ENCODE data around the gene SOST. TPM values are rescaled to one million over a fixed set of nuclear protein-coding genes. Genes with fewer than 3 reads are reported as not detected.

SOST gene
- total RNA-seq, 1 donor from 2014 or later, result not detected

DNA sequence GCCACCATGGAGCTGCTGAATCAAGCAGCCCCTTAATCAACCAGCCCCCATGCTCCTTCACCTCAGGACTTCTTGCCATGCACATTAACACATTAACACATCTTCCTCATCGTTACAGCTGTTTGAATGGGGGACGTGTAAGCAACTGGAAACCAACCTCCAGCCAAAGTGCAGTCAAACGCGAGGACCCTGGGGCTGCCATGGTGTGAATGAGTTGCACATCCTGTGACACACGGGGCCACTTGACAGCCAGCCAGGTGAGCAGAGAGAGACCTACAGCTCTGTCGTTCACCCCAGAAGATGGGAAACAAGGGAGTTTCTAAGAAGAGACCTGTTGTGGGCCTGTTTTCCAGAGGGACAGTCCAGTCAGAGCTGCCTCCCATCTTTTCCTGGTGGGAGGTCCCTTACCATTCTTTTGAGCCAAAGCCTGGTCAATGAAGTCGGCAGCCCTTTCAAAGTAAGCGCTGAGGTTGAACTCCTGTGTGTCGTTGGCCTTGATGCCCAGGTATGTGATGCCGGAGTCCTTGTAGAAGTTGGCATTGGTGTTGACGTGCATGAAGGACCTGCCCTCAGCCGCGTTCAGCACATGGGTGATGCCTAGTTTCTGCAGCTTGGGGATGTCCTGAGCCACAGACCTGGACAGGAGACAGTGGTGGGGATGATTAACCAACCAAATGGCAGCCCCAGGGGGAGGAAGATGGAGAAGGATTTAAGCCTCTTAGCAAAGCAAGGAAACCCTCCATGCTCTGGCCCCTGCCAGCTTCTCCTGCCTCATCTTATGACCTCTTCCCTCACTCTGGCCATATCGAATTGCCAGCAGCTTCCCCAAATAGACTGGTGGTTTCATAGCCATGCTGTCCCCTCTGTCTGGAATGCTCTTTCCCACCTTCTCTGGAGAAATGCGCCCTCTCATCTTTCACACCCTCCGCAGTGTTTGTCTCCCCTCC is 16.0 kb upstream of the SOST start:
- DNase-seq (ENCODE audit: low spot score), result no peak

DNA sequence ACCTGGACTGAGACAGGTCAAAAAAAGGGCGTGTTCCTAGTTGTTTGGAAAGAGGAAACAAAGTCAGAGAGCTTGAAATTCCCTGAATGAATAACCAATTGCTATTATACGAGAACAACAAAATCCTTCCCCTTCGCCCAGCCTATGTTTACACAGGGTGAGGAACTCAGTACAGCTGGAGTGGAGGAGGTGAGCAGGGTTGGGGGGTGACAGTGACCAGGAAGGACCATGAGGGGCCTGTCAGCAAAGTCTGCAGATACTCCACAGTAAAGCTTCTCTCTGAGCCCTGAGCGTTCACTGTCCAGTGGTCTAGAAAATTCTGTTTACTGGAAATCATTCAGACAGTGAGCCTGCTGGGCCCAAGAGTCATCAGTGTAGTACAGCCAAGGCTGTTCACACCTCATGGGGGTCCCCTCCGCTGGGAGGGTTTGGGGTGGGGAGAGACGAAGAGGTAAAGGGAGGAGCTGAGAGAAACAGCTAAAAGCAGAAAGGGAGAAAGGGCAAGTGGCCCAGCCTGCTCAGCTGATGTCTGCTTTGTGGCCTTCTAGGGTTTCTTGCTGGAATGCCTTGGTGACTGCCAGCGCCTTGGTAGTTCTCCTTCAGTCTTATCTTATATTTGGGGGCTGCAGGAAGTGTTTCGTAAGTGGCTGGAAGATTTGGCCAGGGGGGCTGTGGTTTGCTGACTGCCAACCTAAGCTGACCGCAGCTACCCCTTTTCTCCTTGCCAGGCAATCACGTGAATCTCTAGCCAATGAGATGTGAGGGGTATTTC is 14.5 kb upstream of the SOST start:
- DNase-seq (ENCODE audit: low spot score), result peak; percentile 80

GRCh38 chr17:43771463-43771862 is 12.9 kb upstream of the SOST start:
- DNase-seq (ENCODE audit: low spot score), result peak; percentile 55

DNA sequence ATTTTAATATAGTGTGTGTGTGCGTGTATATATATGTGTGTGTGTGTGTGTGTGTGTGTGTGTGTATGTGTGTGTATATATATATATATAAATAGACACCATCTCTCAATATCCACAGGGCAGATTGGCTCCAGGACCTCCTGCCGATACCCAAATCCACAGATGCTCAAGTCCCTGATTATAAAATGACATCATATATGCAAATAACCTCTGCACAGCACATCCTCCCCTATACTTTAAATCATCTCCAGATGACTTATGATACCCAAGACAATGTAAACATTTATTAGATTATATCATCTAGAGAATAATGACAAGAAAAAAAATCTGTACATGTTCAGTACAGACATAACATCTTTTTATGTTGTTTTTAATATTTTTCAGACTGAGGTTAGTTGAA is 12.4 kb upstream of the SOST start:
- DNase-seq (ENCODE audit: low spot score), result no peak

DNA sequence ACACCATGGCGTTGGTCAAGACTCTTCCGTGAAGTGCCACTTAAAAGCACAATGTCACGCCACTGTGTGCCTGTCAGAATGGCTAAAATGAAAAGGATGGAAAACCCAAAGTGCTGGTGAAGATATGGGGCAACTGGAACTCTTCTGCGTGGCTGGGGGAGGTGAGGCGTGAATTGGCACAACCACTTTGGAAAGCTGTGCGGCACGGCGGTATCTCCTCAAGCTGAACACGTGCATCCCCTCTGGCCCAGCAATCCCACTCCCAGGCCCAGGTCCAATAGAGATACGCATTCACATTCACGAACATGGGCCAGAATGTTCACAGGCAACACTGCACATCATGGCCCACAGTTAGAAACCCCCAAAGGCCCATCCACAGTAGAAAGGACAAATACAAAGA is 11.3 kb upstream of the SOST start:
- no peak for DNase-seq (ENCODE audit: low spot score)

GRCh38 chr17:43769426-43769825 is 10.8 kb upstream of the SOST start:
- DNase-seq (ENCODE audit: low spot score), result peak; percentile 81

- DNase-seq (ENCODE audit: low spot score), result peak; percentile 67
Measured at GRCh38 chr17:43768943-43769342, 10.4 kb upstream of the SOST start.

DNA sequence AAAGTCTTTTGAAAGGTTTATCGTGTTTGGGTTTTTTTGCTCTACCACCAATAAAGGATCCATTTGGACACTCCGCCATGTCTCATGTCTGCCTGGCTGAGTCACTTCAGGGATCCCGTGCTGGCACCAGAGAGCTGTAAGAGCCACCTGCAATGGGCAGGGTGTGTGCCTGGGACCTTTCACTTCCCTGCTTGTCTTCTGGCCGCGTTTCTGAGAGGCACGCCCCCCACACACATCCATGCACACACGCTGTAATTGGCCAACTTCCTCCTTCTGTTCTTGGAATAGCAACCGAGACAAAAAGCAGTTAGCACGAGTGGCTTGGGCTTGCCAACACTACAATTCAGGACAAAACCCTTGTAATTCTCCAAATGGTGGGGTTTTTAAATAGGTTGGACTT is 9.8 kb upstream of the SOST start:
- peak; percentile 71 for DNase-seq (ENCODE audit: low spot score)

DNA sequence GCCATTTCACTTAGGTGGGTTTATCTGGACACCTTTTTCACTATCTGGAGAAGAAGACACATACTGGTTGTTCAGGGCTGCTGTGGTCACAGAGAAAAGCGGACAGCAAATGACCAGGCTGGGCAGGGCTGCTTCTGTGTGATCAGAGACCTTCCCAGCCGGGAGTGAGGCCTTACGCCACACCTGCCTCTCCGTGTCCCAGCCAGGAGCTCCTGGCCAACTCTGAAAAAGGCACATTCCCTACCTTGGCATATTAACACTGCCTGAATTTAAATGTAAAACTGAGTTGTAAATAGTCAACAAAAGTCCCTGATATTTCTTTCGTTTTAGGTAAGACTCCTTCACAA is 9.1 kb upstream of the SOST start:
- peak; percentile 78 for DNase-seq (ENCODE audit: low spot score)

GRCh38 chr17:43767053-43767712 is 8.6 kb upstream of the SOST start:
- peak; percentile 57 for DNase-seq (ENCODE audit: low spot score)

DNA sequence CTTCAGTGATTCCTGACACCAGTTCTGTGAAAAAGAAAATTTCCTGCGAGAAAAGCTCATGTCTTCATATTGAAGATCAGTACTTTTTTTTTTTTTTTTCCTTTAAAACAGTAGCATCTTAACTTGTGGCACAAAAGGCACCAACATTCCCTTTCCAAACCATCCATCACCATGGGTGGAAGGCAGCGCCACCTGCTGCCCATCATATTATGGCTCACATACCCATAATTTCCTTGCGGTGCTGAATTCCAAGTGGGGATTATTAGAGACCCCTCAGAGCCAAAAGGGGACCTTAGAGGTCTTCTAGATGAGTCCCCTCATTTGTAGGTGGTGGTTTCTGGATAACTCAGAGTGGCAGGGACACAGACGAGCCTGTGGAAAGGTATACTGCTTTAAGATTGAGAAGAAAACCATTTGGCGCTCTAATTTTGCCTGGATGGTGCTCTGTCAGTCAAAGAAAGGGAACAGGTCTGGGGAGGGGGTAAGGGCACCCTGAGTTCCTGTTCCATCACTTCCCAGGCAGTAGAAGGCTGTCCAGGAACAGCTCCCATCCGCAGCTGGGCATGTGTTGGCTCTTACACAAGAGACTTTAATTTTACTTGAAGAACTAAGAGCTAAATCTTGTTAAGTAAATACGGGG is 7.9 kb upstream of the SOST start:
- peak; percentile 85 for DNase-seq (ENCODE audit: low spot score)

DNA sequence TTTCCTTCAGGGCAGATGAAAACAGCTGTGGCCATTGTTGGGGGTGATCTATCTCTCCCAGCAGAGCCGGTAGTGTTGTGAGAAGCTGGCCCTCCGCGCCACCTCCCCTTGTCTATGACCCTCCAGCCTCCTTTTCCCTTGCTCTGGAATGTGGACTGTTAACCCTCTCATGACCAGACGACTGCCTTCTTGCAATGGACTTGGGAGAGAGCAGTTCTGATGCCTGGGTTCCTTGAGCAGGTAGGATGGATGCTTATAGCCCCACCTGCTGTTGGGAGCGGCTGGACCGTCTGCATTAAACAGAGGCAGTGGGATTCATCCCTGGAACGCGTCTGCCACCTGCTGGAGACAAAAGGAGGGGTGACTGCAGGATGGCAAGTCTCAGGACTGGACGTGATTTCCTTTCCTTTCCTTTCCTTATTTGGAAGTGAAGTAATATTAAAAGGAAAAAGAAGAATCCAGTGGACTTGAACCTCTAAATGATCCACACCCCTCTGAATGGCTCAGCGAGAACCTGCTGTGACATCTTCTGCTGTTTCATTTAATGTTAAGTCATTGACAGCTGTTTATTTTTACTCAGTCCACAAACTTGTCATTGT is 1.8 kb upstream of the SOST start:
- DNase-seq (ENCODE audit: low spot score), result peak; percentile 93

DNA sequence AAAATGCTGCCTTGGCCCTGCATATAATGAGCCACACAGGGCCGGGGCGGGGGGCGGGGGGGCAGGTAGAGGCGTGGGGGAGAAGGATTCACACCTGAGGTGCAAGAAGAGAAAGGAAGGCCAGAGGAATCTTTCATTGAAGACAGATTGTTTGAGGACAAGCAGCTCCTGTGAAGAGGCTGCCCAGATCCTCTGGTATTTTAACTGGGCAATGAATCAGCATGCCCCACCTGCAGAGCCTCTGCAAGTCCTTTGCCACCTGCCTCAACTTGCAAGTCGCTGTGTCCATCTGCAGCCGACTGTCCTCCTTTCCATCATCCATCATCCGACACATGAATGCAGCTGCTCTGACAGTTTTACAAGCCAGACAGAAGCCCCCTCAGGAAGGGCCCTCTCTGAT is 1.2 kb upstream of the SOST start:
- no peak for DNase-seq (ENCODE audit: low spot score)

- no peak for DNase-seq (ENCODE audit: low spot score)
Measured at GRCh38 chr17:43758086-43758485, 505 bp downstream of the SOST start.

DNA sequence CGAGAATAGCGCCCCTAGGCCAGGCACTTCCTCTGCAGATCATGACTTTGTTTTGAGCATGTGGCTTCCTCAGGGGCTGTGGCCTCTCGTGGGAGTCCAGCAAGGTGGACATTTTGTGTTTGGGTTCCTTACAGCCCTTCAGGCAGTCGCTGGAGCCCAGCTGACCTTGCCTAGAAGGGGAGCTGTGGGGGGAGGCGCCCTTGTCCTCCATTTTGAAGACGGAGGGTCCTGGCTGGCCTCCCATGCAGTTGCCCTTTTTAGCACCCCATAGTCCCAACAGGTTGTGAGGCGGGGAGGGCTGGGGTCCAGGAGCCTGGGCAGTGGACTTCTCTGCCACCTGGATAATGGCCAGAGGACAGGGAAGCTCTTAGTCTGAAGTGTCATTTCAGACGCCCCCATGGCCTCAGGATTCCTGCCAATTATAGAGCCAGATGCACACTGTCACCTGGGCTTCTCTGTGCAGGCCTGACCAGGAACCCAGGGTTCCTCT is 1.4 kb downstream of the SOST start:
- DNase-seq (ENCODE audit: low spot score), result no peak

- DNase-seq (ENCODE audit: low spot score), result no peak
Measured at GRCh38 chr17:43756201-43756600, 2.4 kb downstream of the SOST start.

DNA sequence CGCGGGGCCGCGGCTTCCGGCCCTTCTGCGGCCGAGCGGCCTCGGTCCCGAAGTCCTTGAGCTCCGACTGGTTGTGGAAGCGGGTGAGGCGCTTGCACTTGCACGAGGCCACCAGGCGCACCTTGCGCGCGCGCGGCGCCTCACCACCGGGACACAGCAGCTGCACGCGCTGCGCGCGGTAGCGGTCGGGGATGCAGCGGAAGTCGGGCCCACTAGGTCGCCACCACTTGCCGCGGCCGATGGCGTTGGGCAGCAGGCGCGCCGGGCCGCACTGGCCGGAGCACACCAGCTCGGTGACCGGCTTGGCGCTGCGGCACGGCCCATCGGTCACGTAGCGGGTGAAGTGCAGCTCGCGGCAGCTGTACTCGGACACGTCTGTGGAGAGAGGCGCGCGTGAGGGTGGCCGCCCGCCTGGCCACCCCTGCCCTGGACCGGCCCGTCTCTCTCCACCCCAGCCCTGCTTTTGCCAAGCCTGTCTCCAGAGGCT is 3.2 kb downstream of the SOST start:
- no peak for DNase-seq (ENCODE audit: low spot score)

DNA sequence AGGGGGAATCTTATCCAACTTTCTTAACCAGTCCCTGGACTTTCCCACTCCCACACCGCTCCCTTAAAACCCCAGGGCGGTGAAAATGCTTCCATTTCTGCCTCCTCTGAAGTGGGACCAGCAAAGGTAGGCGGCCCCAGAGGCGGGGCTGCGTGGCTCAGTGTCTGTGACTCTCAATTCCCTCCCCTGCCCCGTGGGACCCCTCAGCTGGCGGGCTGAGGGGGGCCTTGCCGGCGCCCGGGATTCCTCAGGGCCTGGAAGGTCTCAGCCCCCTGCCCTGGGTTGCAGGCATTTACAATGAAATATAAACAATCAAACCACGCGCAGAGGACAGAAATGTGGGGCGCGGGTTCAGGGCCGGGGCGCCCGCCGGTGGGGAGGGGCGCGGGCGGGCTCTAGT is 3.6 kb downstream of the SOST start:
- DNase-seq (ENCODE audit: low spot score), result no peak

- no peak for DNase-seq (ENCODE audit: low spot score)
Measured at GRCh38 chr17:43753493-43754129, 5.0 kb downstream of the SOST start.

- DNase-seq (ENCODE audit: low spot score), result no peak
Measured at GRCh38 chr17:43750153-43750552, 8.4 kb downstream of the SOST start.
